ENCODE data around the gene COPS2. TPM values are rescaled to one million over a fixed set of nuclear protein-coding genes. Genes with fewer than 3 reads are reported as not detected.

The COPS2 gene
- total RNA-seq, 1 experiment from 2014 or later, result 88.3 TPM

GRCh38 chr15:49169880-49170597 is 14.6 kb upstream of the COPS2 start, which contains the start of gene GALK2:
GALK2 (plus strand) TSS chr15:49170247; CDS start chr15:49170323, 76 bp downstream.
- peak; percentile 97 for DNase-seq
- Histone ChIP-seq H2BK120ac (ENCODE audit: low read depth, low read length, poor library complexity, severe bottlenecking) (no peak within 1 kb of the TSS), H2BK20ac (ENCODE audit: low read depth, low read length, poor library complexity, severe bottlenecking) (no peak within 1 kb of the TSS), H3K4me2 (ENCODE audit: insufficient read depth, insufficient read length, low read length) (peak within 1 kb of the TSS; percentile 71), H2AK5ac (ENCODE audit: insufficient read length, low read length) (no peak within 1 kb of the TSS), H4K5ac (ENCODE audit: insufficient read length, low read depth, low read length) (no peak within 1 kb of the TSS), H3K27ac (ENCODE audit: insufficient read length, low read depth, low read length) (peak within 1 kb of the TSS; percentile 2), H3K23me2 (ENCODE audit: insufficient read length, low read depth, low read length, poor library complexity, severe bottlenecking) (no peaks in the 10 kb centered on the region), H4K8ac (replicated peaks; ENCODE audit: insufficient read length, low read depth, low read length) (no peak within 1 kb of the TSS), H3K79me1 (ENCODE audit: insufficient read depth, low read depth, low read length, poor library complexity, severe bottlenecking) (no peaks in the 10 kb centered on the region), H3K27me3 (ENCODE audit: insufficient read depth, low read length) (no peaks in the 10 kb centered on the region), H3K14ac (ENCODE audit: insufficient read depth, low read length) (no peak within 1 kb of the TSS), H3K79me2 (ENCODE audit: insufficient read depth, low read length) (no peaks in the 10 kb centered on the region), H3K9me3 (ENCODE audit: control insufficient read depth, low read depth, low read length) (no peaks in the 10 kb centered on the region), H3K4me1 (ENCODE audit: insufficient read depth, low read length) (no peaks in the 10 kb centered on the region), H2BK12ac (ENCODE audit: insufficient read length, low read depth, low read length) (no peak within 1 kb of the TSS), H3T11ph (ENCODE audit: low read length) (no peak within 1 kb of the TSS), H3K9ac (ENCODE audit: extremely low read depth, insufficient read length, low read length) (peak within 1 kb of the TSS; percentile 69), H2BK5ac (ENCODE audit: insufficient read length, low read length) (no peak within 1 kb of the TSS), H3K18ac (ENCODE audit: insufficient read length, low read depth, low read length) (peak within 1 kb of the TSS; percentile 22), H2AFZ (ENCODE audit: low read length) (peak within 1 kb of the TSS; percentile 60), H4K91ac (ENCODE audit: insufficient read length, low read depth, low read length) (no peak within 1 kb of the TSS), H3K23ac (ENCODE audit: insufficient read length, low read depth, low read length) (no peak within 1 kb of the TSS), H3K4ac (ENCODE audit: low read depth, low read length) (no peak within 1 kb of the TSS), H4K20me1 (ENCODE audit: control insufficient read depth, insufficient read depth, insufficient read length) (no peaks in the 10 kb centered on the region), H3K56ac (ENCODE audit: insufficient read length, low read depth, low read length) (no peak within 1 kb of the TSS), H2BK15ac (ENCODE audit: low read depth, low read length) (no peak within 1 kb of the TSS)
- WGBS (ENCODE audit: extremely low coverage, insufficient read length, low lambda C conversion rate), result no CpG with 5 or more reads among the region's 30 CpGs
- H3K9me3 Mint-ChIP-seq, result peaks cover 4 to 5% of the 10 kb centered on the region in 2 experiments; a peak in 2 of 5 replicates
- peak within 1 kb of the TSS; percentile 82 to 97 (median 94) for H3K27ac Mint-ChIP-seq
- peaks cover 4 to 5% (median 5%) of the 10 kb centered on the region in 3 experiments; a peak in 5 of 7 replicates for H3K36me3 Mint-ChIP-seq (ENCODE audit: insufficient read depth in 1 of 3, low read depth in 3 of 3)
- TF ChIP-seq, protein P1, sequence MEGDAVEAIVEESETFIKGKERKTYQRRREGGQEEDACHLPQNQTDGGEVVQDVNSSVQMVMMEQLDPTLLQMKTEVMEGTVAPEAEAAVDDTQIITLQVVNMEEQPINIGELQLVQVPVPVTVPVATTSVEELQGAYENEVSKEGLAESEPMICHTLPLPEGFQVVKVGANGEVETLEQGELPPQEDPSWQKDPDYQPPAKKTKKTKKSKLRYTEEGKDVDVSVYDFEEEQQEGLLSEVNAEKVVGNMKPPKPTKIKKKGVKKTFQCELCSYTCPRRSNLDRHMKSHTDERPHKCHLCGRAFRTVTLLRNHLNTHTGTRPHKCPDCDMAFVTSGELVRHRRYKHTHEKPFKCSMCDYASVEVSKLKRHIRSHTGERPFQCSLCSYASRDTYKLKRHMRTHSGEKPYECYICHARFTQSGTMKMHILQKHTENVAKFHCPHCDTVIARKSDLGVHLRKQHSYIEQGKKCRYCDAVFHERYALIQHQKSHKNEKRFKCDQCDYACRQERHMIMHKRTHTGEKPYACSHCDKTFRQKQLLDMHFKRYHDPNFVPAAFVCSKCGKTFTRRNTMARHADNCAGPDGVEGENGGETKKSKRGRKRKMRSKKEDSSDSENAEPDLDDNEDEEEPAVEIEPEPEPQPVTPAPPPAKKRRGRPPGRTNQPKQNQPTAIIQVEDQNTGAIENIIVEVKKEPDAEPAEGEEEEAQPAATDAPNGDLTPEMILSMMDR (conservative IDR thresholded peaks at IDR 0.05), result no peak
- peak within 1 kb of the TSS; percentile 86 to 94 for H3K4me3 Mint-ChIP-seq
- peaks cover 5 to 7% of the 10 kb centered on the region in 2 experiments; a peak in 3 of 4 replicates for H3K4me1 Mint-ChIP-seq
- H3K27me3 Mint-ChIP-seq (ENCODE audit: low read depth), result peaks cover 6% of the 10 kb centered on the region

Data from H9 (cell line).